Right lobe of liver (tissue), 6 donors: ENCODE results near the gene SLC17A9. TPM values are rescaled to one million over a fixed set of nuclear protein-coding genes. Genes with fewer than 3 reads are reported as not detected.

Experiments
- ATAC-seq, 4 donors: fragments of 200-7000 bp; cut with Tn5 transposase; one replicate each; pipeline ENCODE4 v1.9.1; 2020; ENCODE audit warnings: mild to moderate bottlenecking in 4 of 4, moderate library complexity in 4 of 4
- DNase-seq, 3 donors: peaks; one replicate each; pipeline ENCODE4 v3.0.0-alpha.2; 2020
- H3K27ac ChIP-seq, 3 donors: fragments of 200-600 bp; one replicate each; pipeline ENCODE4 v1.8.0; 2022
- H3K27me3 ChIP-seq, 2 donors: fragments of 200-600 bp; one replicate each; pipeline ENCODE4 v1.8.0; 2022
- H3K36me3 ChIP-seq, 4 donors: fragments of 200-600 bp; sonication (generic) in 1 of 4; one replicate each; pipeline versions ENCODE4 v1.5.1 to v1.8.0; 2017 to 2022; ENCODE audit warnings: control low read depth in 1 of 4
- H3K4me1 ChIP-seq, 4 donors: fragments of 200-600 bp; sonication (generic) in 1 of 4; one replicate each; pipeline versions ENCODE4 v1.5.1 to v1.8.0; 2017 to 2022; ENCODE audit warnings: control low read depth in 1 of 4
- H3K4me3 ChIP-seq, 3 donors: fragments of 200-600 bp; one replicate each; pipeline ENCODE4 v1.8.0; 2022
- H3K9me3 ChIP-seq, 4 donors: fragments of 200-600 bp; sonication (generic) in 1 of 4; one replicate each; pipeline versions ENCODE4 v1.5.1 to v1.8.0; 2017 to 2022; ENCODE audit warnings: control low read depth in 1 of 4
- POLR2A ChIP-seq: fragments of 450-650 bp; IDR thresholded peaks from one replicate; pipeline ENCODE4 v1.6.1; 2017; ENCODE audit warnings: antibody characterized with exemption, mild to moderate bottlenecking
- whole genome bisulfite sequencing: methylation state at CpG from one replicate; pipeline ENCODE4 v1.1.6; 2018; ENCODE audit warnings: low coverage, low lambda C conversion rate; ENCODE audit not compliant: insufficient coverage; ENCODE audit errors: missing lambda C conversion rate; 5-methylcytosine and 5-hydroxymethylcytosine counted together
- intact Hi-C, 2 donors: fragments of 100-400 bp; cut with DNase I; formaldehyde crosslinking; loops; one replicate each; pipeline versions ENCODE4 v1.11.2 to v1.14.1; 2022
- total RNA-seq, 6 experiments: library from RNA; depleted of rRNA in 2 of 6; stranded (reverse); fragments of >200 nt in 2 of 6; fragmentation: NEBNext Ultra II Directional in 3 of 6; extraction: Animal tissue kit (Norgen Biotek cat#: 25700) in 3 of 6; gene quantifications; one replicate each; pipeline versions ENCODE4 v1.1.0 to v1.2.4, GENCODE V29; 2016 to 2023
- TF ChIP-seq, protein P1 (sequence below), 4 donors: fragments of 200-600 bp in 3 of 4; fragments of 450-650 bp in 1 of 4; IDR thresholded peaks; one replicate each; pipeline versions ENCODE4 v1.5.1 to v1.8.0; 2016 to 2022; ENCODE audit warnings: antibody characterized with exemption in 4 of 4, mild to moderate bottlenecking in 2 of 4
- donor health status: DM: no; HTN: yes; CAD: no.
- donor health status: DM: no; HTN: no; CAD: no.
- donor health status: DM: no; HTN: no; CAD: no.
- donor health status: DM: no; HTN: yes; CAD: no.
- donor health status: DM: no; HTN: yes; CAD: no.

SLC17A9 gene
- total RNA-seq, 6 experiments from 2014 or later: 29.8 to 99.4 (median 54.1) TPM

DNA sequence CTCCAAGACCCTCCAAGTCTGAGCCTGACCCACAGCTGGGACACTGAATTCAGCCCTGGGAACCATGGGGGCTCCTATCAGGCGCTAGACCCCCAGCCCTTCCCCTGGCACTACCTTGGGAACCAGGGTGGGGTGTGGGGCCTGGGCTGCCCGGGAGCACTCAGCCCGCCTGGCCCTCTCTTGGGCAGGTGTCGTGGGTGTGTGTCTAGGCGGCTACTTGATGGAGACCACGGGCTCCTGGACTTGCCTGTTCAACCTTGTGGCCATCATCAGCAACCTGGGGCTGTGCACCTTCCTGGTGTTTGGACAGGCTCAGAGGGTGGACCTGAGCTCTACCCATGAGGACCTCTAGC lies 14.6 kb downstream of the SLC17A9 start:
- Histone ChIP-seq H3K27ac (no peak overlapping the region), H3K27me3 (no peaks in the 10 kb centered on the region), H3K9me3 (no peaks in the 10 kb centered on the region), H3K36me3 (peaks cover 0 to 30% (median 13%) of the 10 kb centered on the region in 4 donors), H3K4me1 (peaks cover 0 to 5% (median 0%) of the 10 kb centered on the region in 4 donors), H3K4me3 (no peak overlapping the region)
- TF ChIP-seq POLR2A: no peak
- TF ChIP-seq, protein P1, sequence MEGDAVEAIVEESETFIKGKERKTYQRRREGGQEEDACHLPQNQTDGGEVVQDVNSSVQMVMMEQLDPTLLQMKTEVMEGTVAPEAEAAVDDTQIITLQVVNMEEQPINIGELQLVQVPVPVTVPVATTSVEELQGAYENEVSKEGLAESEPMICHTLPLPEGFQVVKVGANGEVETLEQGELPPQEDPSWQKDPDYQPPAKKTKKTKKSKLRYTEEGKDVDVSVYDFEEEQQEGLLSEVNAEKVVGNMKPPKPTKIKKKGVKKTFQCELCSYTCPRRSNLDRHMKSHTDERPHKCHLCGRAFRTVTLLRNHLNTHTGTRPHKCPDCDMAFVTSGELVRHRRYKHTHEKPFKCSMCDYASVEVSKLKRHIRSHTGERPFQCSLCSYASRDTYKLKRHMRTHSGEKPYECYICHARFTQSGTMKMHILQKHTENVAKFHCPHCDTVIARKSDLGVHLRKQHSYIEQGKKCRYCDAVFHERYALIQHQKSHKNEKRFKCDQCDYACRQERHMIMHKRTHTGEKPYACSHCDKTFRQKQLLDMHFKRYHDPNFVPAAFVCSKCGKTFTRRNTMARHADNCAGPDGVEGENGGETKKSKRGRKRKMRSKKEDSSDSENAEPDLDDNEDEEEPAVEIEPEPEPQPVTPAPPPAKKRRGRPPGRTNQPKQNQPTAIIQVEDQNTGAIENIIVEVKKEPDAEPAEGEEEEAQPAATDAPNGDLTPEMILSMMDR (IDR thresholded peaks at IDR 0.05): no peak
- intact Hi-C loops: loop anchor here in 1 of 2 donors (10.0 kb wide), 1 partner anchor 62 kb away; no protein-coding TSS in a partner anchor
- DNase-seq (no peak), ATAC-seq (peak in 1 of 4 donors; percentile 1)
- no CpG with 5 or more reads among the region's 6 CpGs for WGBS

DNA sequence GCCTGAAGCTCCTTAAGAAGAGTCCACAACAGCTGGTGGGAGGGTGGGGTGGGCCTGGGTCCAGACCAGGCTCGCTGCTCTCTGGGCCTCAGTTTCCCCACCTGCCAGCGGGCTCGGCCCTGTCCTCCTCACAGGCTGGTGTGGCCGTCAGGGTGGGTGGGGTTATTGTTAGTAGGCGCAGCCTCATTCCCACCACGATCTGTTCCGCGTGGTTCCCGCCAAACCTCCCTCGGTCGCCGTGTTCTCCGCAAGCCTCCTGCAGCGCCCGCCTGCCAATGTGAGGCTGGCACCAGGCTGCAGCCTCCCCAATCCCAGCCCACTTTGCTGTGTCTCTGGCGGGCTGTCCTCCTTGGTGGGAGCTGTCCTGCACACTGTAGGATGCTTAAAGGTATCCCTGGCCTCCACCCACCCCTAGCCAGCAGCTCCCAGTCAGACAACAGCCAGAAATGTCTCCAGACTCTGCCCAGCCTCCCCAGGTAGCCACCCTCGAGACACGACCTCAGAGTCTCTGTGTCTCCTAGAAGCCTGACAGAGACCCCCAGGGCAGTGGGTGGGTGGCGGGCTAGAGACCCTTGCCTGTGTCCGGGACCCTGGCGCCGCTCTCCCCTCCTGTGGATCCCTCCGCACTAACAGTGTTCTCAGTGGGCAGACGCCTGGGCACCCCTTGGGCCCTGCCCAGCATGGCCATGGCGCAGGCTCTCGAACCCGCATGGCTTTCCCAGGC lies 15.3 kb downstream of the SLC17A9 start:
- Histone ChIP-seq H3K27me3 (peaks cover 0 to 3% of the 10 kb centered on the region in 2 donors), H3K27ac (peak overlapping the region in 1 of 3 donors; percentile 30), H3K36me3 (peaks cover 0 to 23% (median 10%) of the 10 kb centered on the region in 4 donors), H3K4me1 (peaks cover 0 to 5% (median 2%) of the 10 kb centered on the region in 4 donors), H3K9me3 (no peaks in the 10 kb centered on the region), H3K4me3 (no peak overlapping the region)
- intact Hi-C loops: loop anchor here in 1 of 2 donors (10.0 kb wide), 1 partner anchor 63 kb away; no protein-coding TSS in a partner anchor
- no peak for DNase-seq
- ATAC-seq: peak in 1 of 4 donors; percentile 4
- WGBS: 87% methylated on average over 3 of the region's 27 CpGs
- TF ChIP-seq, protein P1 (IDR thresholded peaks at IDR 0.05): no peak
- TF ChIP-seq POLR2A: no peak

DNA sequence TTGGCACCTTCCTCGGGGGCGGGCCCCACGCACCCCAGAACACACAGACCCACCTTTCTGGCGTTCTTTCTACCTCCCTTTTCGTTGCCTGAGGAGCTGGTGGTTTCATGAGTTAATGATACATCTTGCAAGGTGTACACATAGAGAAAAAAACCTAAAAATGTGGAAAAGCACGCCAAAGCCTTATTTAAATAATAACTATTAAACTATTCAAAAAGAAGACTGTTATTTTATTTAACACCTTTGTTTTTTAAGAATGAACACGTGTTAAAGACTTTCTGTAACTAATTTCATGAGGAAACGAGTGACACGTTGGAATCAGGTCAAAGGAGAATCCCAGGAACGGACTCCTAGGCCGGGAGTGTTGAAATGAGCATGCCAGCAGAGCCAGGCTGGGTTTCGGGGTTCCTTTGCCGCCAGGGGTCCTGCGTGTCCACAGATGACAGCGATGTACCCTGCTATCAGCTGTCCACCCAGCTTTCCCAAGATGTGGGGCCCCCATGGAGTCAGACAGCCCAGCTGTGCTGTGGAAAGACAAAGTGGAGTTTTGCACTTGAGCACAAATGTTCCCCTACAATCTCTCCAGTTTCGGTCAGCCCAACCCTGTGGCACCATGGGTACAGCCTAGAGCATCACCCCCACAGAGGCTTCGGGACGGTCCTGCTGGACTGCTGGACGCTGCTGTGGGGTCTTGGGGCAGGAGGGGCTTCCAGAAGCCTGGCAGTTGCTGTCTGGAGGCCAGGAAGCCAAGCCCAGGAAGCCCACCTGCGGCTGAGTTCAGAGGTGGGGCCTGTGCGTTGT lies 16.1 kb downstream of the SLC17A9 start:
- Histone ChIP-seq H3K4me1 (peaks cover 0 to 5% (median 2%) of the 10 kb centered on the region in 4 donors), H3K9me3 (no peaks in the 10 kb centered on the region), H3K36me3 (peaks cover 0 to 16% (median 6%) of the 10 kb centered on the region in 4 donors), H3K27ac (peak overlapping the region in 1 of 3 donors; percentile 30), H3K4me3 (no peak overlapping the region), H3K27me3 (peaks cover 0 to 10% of the 10 kb centered on the region in 2 donors)
- TF ChIP-seq, protein P1 (IDR thresholded peaks at IDR 0.05): peak in 1 of 4 donors; percentile 6
- no peak for TF ChIP-seq POLR2A
- WGBS: 35% methylated on average over 14 of the region's 21 CpGs
- intact Hi-C loops: loop anchor here in 1 of 2 donors (10.0 kb wide), 1 partner anchor 64 kb away; no protein-coding TSS in a partner anchor
- ATAC-seq (peak; percentile 6 to 25 (median 18)), DNase-seq (no peak)

DNA sequence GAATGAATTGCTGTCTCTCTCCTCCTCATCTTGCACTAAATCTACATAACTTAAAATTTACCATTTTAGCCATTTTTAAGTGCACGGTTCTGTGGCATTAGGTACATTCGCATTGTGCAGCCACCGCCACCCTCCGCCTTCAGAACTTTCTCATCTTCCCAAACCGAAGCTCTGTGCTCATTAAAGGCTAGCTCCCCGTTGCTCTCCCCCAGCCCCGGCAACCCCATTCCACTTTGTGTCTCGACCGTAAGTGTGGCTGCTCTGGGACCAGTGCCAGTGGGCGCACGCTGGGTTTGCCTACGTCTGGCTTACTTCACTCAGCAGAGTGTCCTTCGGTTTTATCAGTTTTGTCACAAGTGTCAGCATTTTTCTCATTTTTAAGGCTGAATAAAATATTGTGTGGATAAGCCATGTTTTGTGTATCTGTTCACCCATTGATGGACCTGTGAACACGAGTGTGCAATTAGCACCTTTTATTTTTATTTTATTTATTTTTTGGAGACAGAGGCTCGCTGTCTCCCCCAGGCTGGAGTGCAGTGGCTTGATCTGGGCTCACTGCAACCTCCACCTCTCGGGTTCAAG lies 16.8 kb downstream of the SLC17A9 start:
- Histone ChIP-seq H3K36me3 (peaks cover 0 to 9% (median 1%) of the 10 kb centered on the region in 4 donors), H3K4me1 (peaks cover 0 to 5% (median 2%) of the 10 kb centered on the region in 4 donors), H3K27ac (no peak overlapping the region), H3K27me3 (peaks cover 0 to 14% of the 10 kb centered on the region in 2 donors), H3K4me3 (no peak overlapping the region), H3K9me3 (no peaks in the 10 kb centered on the region)
- DNase-seq (no peak), ATAC-seq (peak in 2 of 4 donors; percentile 3 to 18)
- 28% methylated on average over 12 of the region's 16 CpGs for WGBS
- intact Hi-C loops: loop anchor here in 1 of 2 donors (10.0 kb wide), 1 partner anchor 64 kb away; no protein-coding TSS in a partner anchor
- TF ChIP-seq, protein P1 (IDR thresholded peaks at IDR 0.05): no peak
- TF ChIP-seq POLR2A: no peak
